HG03571 (cell line): ENCODE results near the gene PFDN4.

Experiments
- ATAC-seq: cut with Tn5 transposase; IDR thresholded peaks from one replicate; pipeline ENCODE4 v1.9.1; 2021; ENCODE audit not compliant: unreplicated experiment

Gene PFDN4

DNA sequence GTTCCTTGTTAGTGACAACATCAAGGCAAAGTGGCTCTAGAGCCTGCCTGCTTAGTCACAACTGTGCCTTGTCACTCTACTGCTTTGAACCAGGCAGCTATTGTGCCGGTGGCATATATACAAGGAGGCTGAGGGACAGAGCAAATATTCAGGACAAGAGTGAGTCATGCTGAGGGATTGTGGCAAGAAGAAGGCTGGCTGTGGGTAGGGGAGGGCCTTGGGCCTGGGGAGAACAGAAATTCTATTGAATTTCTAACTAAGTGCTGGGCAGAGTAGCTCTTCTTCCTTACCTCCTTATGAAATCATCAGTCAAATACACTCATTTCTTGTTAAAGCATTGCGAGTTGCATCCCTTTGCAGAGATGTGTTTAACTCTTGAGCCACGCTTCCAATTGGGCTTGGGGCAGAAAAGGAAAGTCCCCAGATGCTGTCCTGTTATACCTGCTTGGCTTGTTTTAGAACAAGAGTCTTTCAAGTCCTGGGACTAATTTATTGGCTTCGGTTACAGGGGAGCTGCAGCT, 59.7 kb downstream of the PFDN4 start:
- ATAC-seq, result no peak

- ATAC-seq, result no peak
Observed at GRCh38 chr20:54268941-54269340, 61.1 kb downstream of the PFDN4 start.
